Panc1 (cell line): ENCODE data around the gene PPCDC. TPM values are rescaled to one million over a fixed set of nuclear protein-coding genes. Genes with fewer than 3 reads are reported as not detected.

Experiments
- ATAC-seq: fragments of 200-7000 bp; cut with Tn5 transposase; 2 replicates; pipeline ENCODE4 v1.9.1; 2020; ENCODE audit warnings: mild to moderate bottlenecking, moderate library complexity
- BruUV-seq: library from RNA; stranded (reverse); fragments of 400-500 nt; replicated peaks from 2 replicates; lab custom pipeline; 2021; lab: Mats Ljungman, UMichigan
- CTCF ChIA-PET: fragments of 300-600 bp; sonication (Branson Sonifier 250); formaldehyde crosslinking; loops from one replicate; lab custom pipeline; 2022; ENCODE audit warnings: antibody characterized with exemption; lab: Charles Lee
- POLR2A ChIA-PET: fragments of 300-600 bp; sonication (Branson Sonifier 250); formaldehyde crosslinking; loops from one replicate; lab custom pipeline; 2022; ENCODE audit warnings: antibody characterized with exemption; lab: Charles Lee
- DNase-seq: peaks from one replicate; pipeline ENCODE4 v3.0.0-alpha.2; 2010; ENCODE audit warnings: low read depth, low spot score
- H3K27ac ChIP-seq: 2 replicates; pipeline ENCODE4 v1.5.1; 2011; ENCODE audit warnings: mild to moderate bottlenecking, low read length, inconsistent platforms
- H3K27me3 ChIP-seq: fragments of 200-500 bp; sonication (Bioruptor generic); 2 replicates; pipeline ENCODE4 v1.6.0; 2014; ENCODE audit warnings: low read length, inconsistent platforms; ENCODE audit not compliant: control insufficient read depth, insufficient read depth
- H3K36me3 ChIP-seq: fragments of 200-500 bp; sonication (Bioruptor generic); 2 replicates; pipeline ENCODE4 v1.5.1; 2014; ENCODE audit warnings: inconsistent platforms, mild to moderate bottlenecking, low read length, moderate library complexity; ENCODE audit not compliant: control insufficient read depth, insufficient read depth
- H3K4me1 ChIP-seq: 2 replicates; pipeline ENCODE4 v1.5.1; 2011; ENCODE audit warnings: inconsistent platforms, mild to moderate bottlenecking, low read length, moderate library complexity; ENCODE audit not compliant: control insufficient read depth, insufficient read depth
- H3K4me3 ChIP-seq, 2 experiments: 2 replicates each; pipeline ENCODE4 v1.5.1; 2011 to 2012; ENCODE audit warnings: low read depth in 2 of 2, low read length in 2 of 2, mild to moderate bottlenecking in 2 of 2, inconsistent platforms in 1 of 2, moderate library complexity in 1 of 2
- H3K9me3 ChIP-seq: fragments of 200-500 bp; sonication (Bioruptor generic); 2 replicates; pipeline ENCODE4 v1.5.1; 2014; ENCODE audit warnings: low read depth, mild to moderate bottlenecking, inconsistent platforms, low read length, moderate library complexity; ENCODE audit not compliant: control insufficient read depth, insufficient read depth
- CTCF ChIP-seq: fragments of 450-650 bp; IDR thresholded peaks from 2 replicates; pipeline ENCODE4 v1.5.1; 2017; ENCODE audit warnings: mild to moderate bottlenecking
- POLR2AphosphoS5 ChIP-seq: IDR thresholded peaks from 2 replicates; pipeline ENCODE4 v1.6.1; 2012; ENCODE audit warnings: mild to moderate bottlenecking, low read depth, low read length, moderate library complexity
- REST ChIP-seq, 2 experiments: IDR thresholded peaks; 2 replicates each; pipeline ENCODE4 v1.6.1; 2011 to 2012; ENCODE audit warnings: low read depth in 2 of 2, control low read depth in 1 of 2, low read length in 1 of 2, mild to moderate bottlenecking in 1 of 2, moderate library complexity in 1 of 2; ENCODE audit not compliant: insufficient read depth in 1 of 2
- SIN3A ChIP-seq: IDR thresholded peaks from 2 replicates; pipeline ENCODE4 v1.6.1; 2012; ENCODE audit warnings: low read depth, mild to moderate bottlenecking, low read length, moderate library complexity, borderline replicate concordance; ENCODE audit not compliant: insufficient read depth
- TCF7L2 ChIP-seq: IDR thresholded peaks from 2 replicates; pipeline ENCODE4 v1.6.1; 2011; ENCODE audit warnings: mild to moderate bottlenecking, low read depth, low read length, inconsistent platforms
- in situ Hi-C: cut with HindIII; loops from 2 replicates; pipeline ENCODE4 v1.10.0; 2016; ENCODE audit warnings: low sequenced_read_pairs, low pct_unique_long_range_greater_than_20kb
- intact Hi-C: fragments of 100-400 bp; cut with micrococcal nuclease; formaldehyde crosslinking; loops from one replicate; pipeline ENCODE4 v1.10.0; 2022; ENCODE audit not compliant: unreplicated experiment
- total RNA-seq: library from RNA; stranded (reverse); gene quantifications from one replicate; pipeline ENCODE4 v1.2.1, GENCODE V29; 2021; ENCODE audit not compliant: unreplicated experiment

The PPCDC gene
- total RNA-seq, 1 experiment from 2014 or later = 26.1 TPM

GRCh38 chr15:75097939-75098338 is 74.5 kb downstream of the PPCDC start:
- POLR2A ChIA-PET = no interaction called here
- CTCF ChIA-PET = no interaction called here
- H3K27ac ChIP-seq = no peak overlapping the region

DNA sequence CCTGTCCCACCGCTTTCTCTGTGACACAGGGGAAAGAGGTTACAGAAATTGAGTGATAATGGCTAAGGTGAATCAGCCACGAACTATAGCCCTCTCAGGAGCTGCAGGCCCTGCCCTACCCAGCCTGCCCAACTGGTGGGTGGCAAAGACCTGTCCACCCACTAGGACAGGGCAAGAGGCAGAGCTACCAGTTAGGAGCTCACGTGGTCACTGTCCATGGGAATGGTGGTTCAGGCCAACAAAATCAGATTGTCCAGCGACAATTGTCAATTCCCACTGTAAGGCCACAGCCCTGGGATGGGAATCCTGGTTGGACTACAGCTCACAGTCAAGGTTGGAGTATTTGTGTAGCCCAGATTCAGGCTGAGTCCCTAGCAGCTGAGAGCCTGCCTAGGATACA is 75.0 kb downstream of the PPCDC start:
- ChIA-PET POLR2A (no interaction called here), CTCF (no interaction called here)
- H3K27me3 ChIP-seq = no peaks in the 10 kb centered on the region
- H3K27ac ChIP-seq = no peak overlapping the region
- H3K4me1 ChIP-seq = no peaks in the 10 kb centered on the region
- H3K9me3 ChIP-seq = no peaks in the 10 kb centered on the region
- H3K36me3 ChIP-seq = no peaks in the 10 kb centered on the region
- H3K4me3 ChIP-seq = no peak overlapping the region
- DNase-seq (no peak), ATAC-seq (peak; percentile 26; the same call in 1 of the 2 replicates)
- in situ Hi-C loops = no loop called here
- no peak for TF ChIP-seq CTCF
- BruUV-seq = no TSS peak
- intact Hi-C loops = no loop called here

More at GRCh38 chr15:75097939-75098338, 74.5 kb downstream of the PPCDC start:
- Histone ChIP-seq H3K36me3 (no peaks in the 10 kb centered on the region), H3K4me1 (no peaks in the 10 kb centered on the region), H3K9me3 (no peaks in the 10 kb centered on the region), H3K27me3 (no peaks in the 10 kb centered on the region), H3K4me3 (no peak overlapping the region)
- TF ChIP-seq CTCF (no peak), SIN3A (no peak), POLR2AphosphoS5 (no peak), TCF7L2 (no peak), REST (IDR thresholded peaks at IDR 0.05; ENCODE audit: insufficient read depth in 1 of 2, low read depth in 2 of 2, low read length in 1 of 2) (no peak)
- peak; percentile 34; the same call in 1 of the 2 replicates for ATAC-seq
- BruUV-seq = no TSS peak
- in situ Hi-C loops (no loop called here), intact Hi-C loops (no loop called here)
- DNase-seq = no peak

Other genes with a start within 250 kb of the PPCDC start
- 81.4 TPM for gene CSK, start 241.5 kb upstream of the PPCDC start, total RNA-seq
- not detected for gene LMAN1L, start 210.8 kb upstream of the PPCDC start, total RNA-seq
- gene CPLX3, start 197.0 kb upstream of the PPCDC start, total RNA-seq = not detected
- gene ULK3, start 180.4 kb upstream of the PPCDC start, total RNA-seq = 73.3 TPM
- 121 TPM for gene SCAMP2, start 150.2 kb upstream of the PPCDC start, total RNA-seq
- gene MPI, start 133.5 kb upstream of the PPCDC start, total RNA-seq = 45.8 TPM
- gene FAM219B, start 116.7 kb upstream of the PPCDC start, total RNA-seq = 68.6 TPM
- 353 TPM for gene COX5A, start 85.5 kb upstream of the PPCDC start, total RNA-seq
- 40.1 TPM for gene RPP25, start 66.8 kb upstream of the PPCDC start, total RNA-seq
- 11.2 TPM for gene SCAMP5, start 28.0 kb upstream of the PPCDC start, total RNA-seq
- 17.6 TPM for gene C15orf39, start 178.3 kb downstream of the PPCDC start, total RNA-seq
- gene GOLGA6C, start 234.7 kb downstream of the PPCDC start, total RNA-seq = not detected